Effector memory CD4-positive, alpha-beta T cell (primary cell): ENCODE measurements around the gene GMPR.

Source experiments
- DNase-seq, 3 donors: peaks; one replicate each; pipeline ENCODE4 v3.0.0-alpha.2; 2020
- H3K27ac ChIP-seq: 2 replicates; pipeline ENCODE4 v1.7.0; 2013; ENCODE audit warnings: mild to moderate bottlenecking, low read length, moderate library complexity; ENCODE audit not compliant: insufficient read depth, poor library complexity, severe bottlenecking
- H3K27me3 ChIP-seq: replicated peaks from 2 replicates; pipeline ENCODE4 v1.7.0; 2013; ENCODE audit warnings: mild to moderate bottlenecking, low read length; ENCODE audit not compliant: insufficient read depth, control insufficient read depth, poor library complexity, severe bottlenecking
- H3K36me3 ChIP-seq: 2 replicates; pipeline ENCODE4 v1.7.0; 2013; ENCODE audit warnings: mild to moderate bottlenecking, low read length, moderate library complexity; ENCODE audit not compliant: control insufficient read depth, insufficient read depth
- H3K4me1 ChIP-seq: 2 replicates; pipeline ENCODE4 v1.7.0; 2013; ENCODE audit warnings: low read length, mild to moderate bottlenecking; ENCODE audit not compliant: control insufficient read depth, insufficient read depth, poor library complexity, severe bottlenecking
- H3K4me3 ChIP-seq: 2 replicates; pipeline ENCODE4 v1.7.0; 2013; ENCODE audit warnings: low read length, low read depth, mild to moderate bottlenecking; ENCODE audit not compliant: insufficient read depth, poor library complexity, severe bottlenecking
- H3K9me3 ChIP-seq: 2 replicates; pipeline ENCODE4 v1.7.0; 2013; ENCODE audit warnings: mild to moderate bottlenecking, low read length, moderate library complexity; ENCODE audit not compliant: control insufficient read depth

Gene GMPR

DNA sequence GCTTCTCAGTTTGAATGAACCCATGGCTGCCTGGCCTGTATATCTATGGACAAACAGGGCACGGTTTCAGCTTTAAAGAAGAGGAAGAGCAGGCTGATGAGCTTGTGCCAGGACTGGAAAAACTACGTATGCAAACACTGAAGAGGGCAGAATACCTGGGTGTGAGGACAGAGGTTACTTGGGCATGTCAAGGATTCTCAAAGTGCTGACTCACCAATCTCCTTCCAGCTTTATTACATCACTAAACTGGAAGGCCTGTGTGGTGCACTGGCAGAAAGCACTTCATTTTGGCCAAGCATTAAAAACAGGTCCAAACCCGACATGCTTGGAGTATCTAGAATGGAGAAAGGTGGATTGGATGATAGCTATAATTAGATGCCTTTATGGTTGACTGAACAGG lies 95.2 kb downstream of the GMPR start:
- DNase-seq: no peak
- Histone ChIP-seq H3K27ac (no peak overlapping the region), H3K4me1 (peaks cover 10% of the 10 kb centered on the region)

DNA sequence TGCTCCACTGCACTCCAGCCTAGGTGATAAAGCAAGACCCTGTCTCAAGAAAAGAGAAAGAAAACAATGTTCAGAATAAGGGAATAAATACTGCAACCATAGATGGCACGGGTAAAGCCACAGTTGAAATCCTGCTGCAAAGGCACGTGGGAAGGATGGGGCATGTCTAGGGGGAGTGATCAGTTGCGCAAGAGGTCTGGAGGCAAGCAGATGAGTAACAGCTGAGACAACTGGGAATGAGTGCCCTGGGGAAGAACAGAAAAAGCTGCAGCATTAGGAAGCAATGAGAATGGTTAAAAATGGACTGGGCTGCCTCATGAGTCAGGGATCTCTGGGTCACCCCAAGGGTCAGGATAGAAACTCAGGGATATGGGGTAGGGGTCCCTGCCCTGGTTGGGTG lies 96.3 kb downstream of the GMPR start:
- Histone ChIP-seq H3K9me3 (no peaks in the 10 kb centered on the region), H3K36me3 (no peaks in the 10 kb centered on the region), H3K27me3 (no peaks in the 10 kb centered on the region), H3K4me3 (no peak overlapping the region), H3K4me1 (peaks cover 10% of the 10 kb centered on the region), H3K27ac (no peak overlapping the region)
- DNase-seq: no peak

More for the DNA sequence above, 95.2 kb downstream of the GMPR start:
- no peaks in the 10 kb centered on the region for H3K9me3 ChIP-seq
- no peak overlapping the region for H3K4me3 ChIP-seq
- H3K27me3 ChIP-seq: no peaks in the 10 kb centered on the region
- H3K36me3 ChIP-seq: no peaks in the 10 kb centered on the region

DNA sequence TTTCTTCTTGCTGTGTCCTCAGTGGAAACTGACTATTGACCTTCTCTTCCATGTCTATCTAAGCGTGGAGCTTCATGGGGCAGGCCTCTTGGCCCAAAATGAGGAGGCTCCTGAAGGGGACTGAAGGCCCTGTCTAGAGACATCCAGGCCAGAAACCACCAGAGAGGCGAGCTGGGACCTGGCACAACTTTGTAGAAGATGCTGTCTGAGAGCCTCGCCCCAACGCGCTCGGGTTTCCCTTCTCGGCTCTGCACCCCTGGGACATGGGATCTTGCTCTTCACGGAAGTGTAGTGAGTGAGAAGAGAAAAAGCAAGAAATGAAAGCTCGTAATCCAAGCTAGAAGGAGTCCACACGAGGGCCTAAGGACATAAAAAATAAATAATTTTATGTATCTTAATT lies 96.8 kb downstream of the GMPR start:
- DNase-seq: no peak
- Histone ChIP-seq H3K27ac (no peak overlapping the region), H3K4me3 (no peak overlapping the region), H3K36me3 (no peaks in the 10 kb centered on the region), H3K4me1 (peaks cover 10% of the 10 kb centered on the region), H3K9me3 (no peaks in the 10 kb centered on the region), H3K27me3 (no peaks in the 10 kb centered on the region)

- Histone ChIP-seq H3K27ac (no peak overlapping the region), H3K36me3 (no peaks in the 10 kb centered on the region), H3K9me3 (no peaks in the 10 kb centered on the region), H3K4me3 (no peak overlapping the region), H3K4me1 (peaks cover 8% of the 10 kb centered on the region), H3K27me3 (no peaks in the 10 kb centered on the region)
- no peak for DNase-seq
Observed at GRCh38 chr6:16336056-16336818, 97.8 kb downstream of the GMPR start.

DNA sequence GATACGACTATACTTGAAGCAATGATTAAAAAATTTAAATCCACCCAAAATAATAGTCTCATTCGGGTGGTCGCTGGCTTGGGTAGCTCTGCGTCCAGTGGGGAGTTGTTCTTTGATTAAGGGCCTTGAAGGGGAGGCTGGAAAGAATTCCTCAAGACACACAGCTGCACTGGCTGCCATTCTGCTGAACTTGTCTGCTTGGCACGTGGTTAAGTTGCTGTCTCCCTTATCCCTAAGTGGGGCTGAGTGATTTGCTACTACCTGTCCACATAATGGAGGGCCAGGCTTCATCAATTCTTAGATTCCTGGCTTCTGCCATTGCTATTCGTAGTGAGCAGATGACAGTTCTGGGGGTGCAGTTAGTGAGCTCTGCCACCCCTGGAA lies 98.5 kb downstream of the GMPR start:
- H3K27me3 ChIP-seq: no peaks in the 10 kb centered on the region
- no peaks in the 10 kb centered on the region for H3K9me3 ChIP-seq
- H3K4me1 ChIP-seq: peaks cover 2% of the 10 kb centered on the region
- no peak overlapping the region for H3K27ac ChIP-seq
- H3K36me3 ChIP-seq: no peaks in the 10 kb centered on the region
- no peak for DNase-seq
- no peak overlapping the region for H3K4me3 ChIP-seq

DNA sequence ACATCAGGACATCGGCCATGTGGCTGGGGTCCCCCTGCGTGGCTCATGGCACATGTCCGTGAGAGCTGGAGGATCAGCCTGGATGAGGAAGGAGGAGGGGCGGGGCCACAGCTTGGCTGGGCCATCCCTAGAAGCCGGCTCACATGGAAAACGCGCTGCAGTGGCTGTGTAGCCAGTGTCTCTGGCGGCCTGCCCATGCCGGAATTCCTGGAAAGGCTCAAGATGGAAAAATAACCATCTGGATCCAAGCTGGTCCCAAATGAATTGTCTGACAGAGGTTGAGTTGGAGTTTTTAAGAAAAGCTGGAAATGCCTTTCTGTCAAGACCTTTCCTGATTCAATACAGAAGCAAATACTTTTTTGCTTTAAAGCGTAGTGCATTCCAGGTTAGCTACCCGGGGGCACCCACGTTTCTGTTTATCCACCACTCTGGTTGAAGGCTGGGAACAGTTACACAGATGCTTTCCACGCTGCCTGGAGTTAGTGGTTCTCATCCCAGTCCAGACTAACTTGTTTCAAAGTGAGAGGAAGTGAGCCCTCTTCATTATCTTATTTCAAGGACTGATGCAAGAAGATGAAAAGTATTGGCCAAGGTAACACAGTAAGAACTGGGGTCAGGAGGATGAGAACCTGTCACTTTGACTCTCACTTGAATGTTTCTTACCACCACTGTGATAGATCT lies 99.0 kb downstream of the GMPR start:
- Histone ChIP-seq H3K9me3 (no peaks in the 10 kb centered on the region), H3K36me3 (no peaks in the 10 kb centered on the region), H3K27ac (no peak overlapping the region), H3K4me3 (no peak overlapping the region), H3K27me3 (no peaks in the 10 kb centered on the region), H3K4me1 (no peaks in the 10 kb centered on the region)
- DNase-seq: no peak

GRCh38 chr6:16338577-16339264 lies 100.3 kb downstream of the GMPR start:
- H3K4me1 ChIP-seq: no peaks in the 10 kb centered on the region

GRCh38 chr6:16339265-16339587 lies 100.8 kb downstream of the GMPR start:
- no peak for DNase-seq
- Histone ChIP-seq H3K27me3 (no peaks in the 10 kb centered on the region), H3K36me3 (no peaks in the 10 kb centered on the region), H3K27ac (no peak overlapping the region), H3K4me1 (no peaks in the 10 kb centered on the region), H3K9me3 (no peaks in the 10 kb centered on the region), H3K4me3 (no peak overlapping the region)

More at GRCh38 chr6:16338577-16339264, 100.3 kb downstream of the GMPR start:
- no peak for DNase-seq
- Histone ChIP-seq H3K36me3 (no peaks in the 10 kb centered on the region), H3K27ac (no peak overlapping the region), H3K9me3 (no peaks in the 10 kb centered on the region), H3K27me3 (no peaks in the 10 kb centered on the region), H3K4me3 (no peak overlapping the region)

- no peaks in the 10 kb centered on the region for H3K36me3 ChIP-seq
- no peaks in the 10 kb centered on the region for H3K27me3 ChIP-seq
- H3K4me1 ChIP-seq: no peaks in the 10 kb centered on the region
- H3K4me3 ChIP-seq: no peak overlapping the region
- H3K27ac ChIP-seq: no peak overlapping the region
- H3K9me3 ChIP-seq: no peaks in the 10 kb centered on the region
- DNase-seq: no peak
Observed at GRCh38 chr6:16343593-16343992, 105.2 kb downstream of the GMPR start.

DNA sequence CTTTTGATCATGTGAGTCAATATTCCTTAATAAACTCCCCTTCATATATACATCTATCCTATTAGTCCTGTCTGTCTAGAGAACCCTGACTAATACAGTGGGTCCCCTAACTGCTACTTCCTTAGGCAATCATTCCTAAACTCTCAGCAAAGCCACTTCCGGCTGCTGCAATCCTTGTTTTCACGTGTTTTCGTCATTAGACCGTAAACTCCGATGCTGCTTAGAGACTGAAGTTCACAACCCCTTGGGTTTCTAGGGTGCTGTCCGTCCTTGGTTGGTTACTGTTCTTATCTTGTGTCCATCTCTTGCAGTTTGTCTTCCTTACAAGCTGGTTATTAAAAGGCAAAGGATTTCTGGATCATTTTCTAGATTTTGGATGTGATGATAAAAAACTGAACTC lies 106.4 kb downstream of the GMPR start:
- no peak for DNase-seq
- H3K27me3 ChIP-seq: no peaks in the 10 kb centered on the region
- no peak overlapping the region for H3K27ac ChIP-seq
- no peaks in the 10 kb centered on the region for H3K4me1 ChIP-seq
- no peaks in the 10 kb centered on the region for H3K36me3 ChIP-seq
- H3K9me3 ChIP-seq: no peaks in the 10 kb centered on the region
- H3K4me3 ChIP-seq: no peak overlapping the region
